ENCODE measurements around the gene PPP1R12B. TPM values are rescaled to one million over a fixed set of nuclear protein-coding genes. Genes with fewer than 3 reads are reported as not detected.
"Not testable (repeated sequence)": the region's sequence is repeated elsewhere in the genome, so short reads cannot be mapped to it uniquely, and the experiment has no call there.

PPP1R12B gene
- total and polyA plus RNA-seq, 2 donors (not counting 3 experiments of a cell fraction or from before 2014, with no cell fraction given): 8.4 to 11.5 TPM

DNA sequence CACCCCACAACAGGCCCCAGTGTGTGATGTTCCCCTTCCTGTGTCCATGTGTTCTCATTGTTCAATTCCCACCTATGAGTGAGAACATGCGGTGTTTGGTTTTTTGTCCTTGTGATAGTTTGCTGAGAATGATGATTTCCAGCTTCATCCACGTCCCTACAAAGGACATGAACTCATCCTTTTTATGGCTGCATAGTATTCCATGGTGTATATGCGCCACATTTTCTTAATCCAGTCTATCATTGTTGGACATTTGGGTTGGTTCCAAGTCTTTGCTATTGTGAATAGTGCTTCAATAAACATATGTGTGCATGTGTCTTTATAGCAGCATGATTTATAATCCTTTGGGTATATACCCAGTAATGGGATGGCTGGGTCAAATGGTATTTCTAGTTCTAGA lies 118.9 kb downstream of the PPP1R12B start:
- BruUV-seq (replicated peaks); dilution Hi-C loops (cut with MboI; ENCODE audit: extremely low pct_ligation_motif_present, low sequenced_read_pairs): not testable (repeated sequence)

DNA sequence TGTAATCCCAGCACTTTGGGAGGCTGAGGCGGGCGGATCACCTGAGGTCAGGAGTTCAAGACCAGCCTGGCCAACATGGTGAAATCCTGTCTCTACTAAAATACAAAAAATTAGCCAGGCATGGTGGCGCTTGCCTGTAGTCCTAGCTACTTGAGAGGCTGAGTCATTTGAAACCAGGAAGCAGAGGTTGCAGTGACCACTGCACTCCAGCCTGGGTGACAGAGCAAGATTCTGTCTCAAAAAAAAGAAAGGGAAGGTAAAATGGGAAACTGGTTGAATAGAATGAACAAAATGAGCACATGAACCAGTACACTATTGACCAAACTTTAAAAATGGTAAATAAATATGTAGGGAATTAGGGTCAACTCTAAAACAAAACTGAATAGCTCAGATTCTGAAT lies 120.2 kb downstream of the PPP1R12B start:
- H3K36me3 ChIP-seq (ENCODE audit: control insufficient read depth in 2 of 2, extremely low read depth in 1 of 2, insufficient read depth in 2 of 2, low read length in 2 of 2); POLR2A ChIA-PET; DNase-seq (ENCODE audit: low read depth, low spot score); intact Hi-C loops (cut with micrococcal nuclease); BruUV-seq (replicated peaks); H3K27ac ChIP-seq (ENCODE audit: insufficient read depth, low read depth, low read length); H3K79me2 ChIP-seq (ENCODE audit: control insufficient read depth, insufficient read depth, low read length); H3K4me3 ChIP-seq (replicated peaks in 1 of 3; ENCODE audit: insufficient read depth in 1 of 3, low read depth in 1 of 3, low read length in 3 of 3); dilution Hi-C loops (cut with MboI; ENCODE audit: extremely low pct_ligation_motif_present, low sequenced_read_pairs); H3K27me3 ChIP-seq (ENCODE audit: control insufficient read depth in 2 of 2, insufficient read depth in 2 of 2, low read length in 2 of 2); H3K9me1 ChIP-seq (replicated peaks; ENCODE audit: control insufficient read depth, extremely low read depth, insufficient read depth, low read length); H3K9me3 ChIP-seq (replicated peaks; ENCODE audit: control insufficient read depth, insufficient read depth, low read length); H3K9ac ChIP-seq (replicated peaks; ENCODE audit: extremely low read depth, insufficient read depth, low read length); H4K20me1 ChIP-seq (replicated peaks; ENCODE audit: control insufficient read depth, extremely low read depth, insufficient read depth, low read length); FAIRE-seq; H3K4me2 ChIP-seq (ENCODE audit: insufficient read depth, low read length); H2AFZ ChIP-seq (ENCODE audit: low read depth, low read length): not testable (repeated sequence)
- CTCF ChIA-PET: interaction anchor here (1.2 to 1.5 kb wide), 2 partner anchors 146 to 251 kb away, joined by 4 to 6 read pairs; no protein-coding TSS in a partner anchor
- peaks cover 18% of the 10 kb centered on the region for H3K4me1 ChIP-seq (ENCODE audit: control insufficient read depth, extremely low read depth, insufficient read depth, low read length)

More for the DNA sequence above, 118.9 kb downstream of the PPP1R12B start:
- H3K9me1 ChIP-seq (replicated peaks; ENCODE audit: control insufficient read depth, extremely low read depth, insufficient read depth, low read length); H3K27ac ChIP-seq (ENCODE audit: insufficient read depth, low read depth, low read length); H4K20me1 ChIP-seq (replicated peaks; ENCODE audit: control insufficient read depth, extremely low read depth, insufficient read depth, low read length); CTCF ChIA-PET; intact Hi-C loops (cut with micrococcal nuclease); DNase-seq (ENCODE audit: low read depth, low spot score); FAIRE-seq; H3K27me3 ChIP-seq (ENCODE audit: control insufficient read depth in 2 of 2, insufficient read depth in 2 of 2, low read length in 2 of 2); H3K9ac ChIP-seq (replicated peaks; ENCODE audit: extremely low read depth, insufficient read depth, low read length); H2AFZ ChIP-seq (ENCODE audit: low read depth, low read length); H3K4me3 ChIP-seq (replicated peaks in 1 of 3; ENCODE audit: insufficient read depth in 1 of 3, low read depth in 1 of 3, low read length in 3 of 3); H3K9me3 ChIP-seq (replicated peaks; ENCODE audit: control insufficient read depth, insufficient read depth, low read length); POLR2A ChIA-PET; H3K79me2 ChIP-seq (ENCODE audit: control insufficient read depth, insufficient read depth, low read length); H3K36me3 ChIP-seq (ENCODE audit: control insufficient read depth in 2 of 2, extremely low read depth in 1 of 2, insufficient read depth in 2 of 2, low read length in 2 of 2); H3K4me2 ChIP-seq (ENCODE audit: insufficient read depth, low read length): not testable (repeated sequence)
- H3K4me1 ChIP-seq (ENCODE audit: control insufficient read depth, extremely low read depth, insufficient read depth, low read length): peaks cover 18% of the 10 kb centered on the region

DNA sequence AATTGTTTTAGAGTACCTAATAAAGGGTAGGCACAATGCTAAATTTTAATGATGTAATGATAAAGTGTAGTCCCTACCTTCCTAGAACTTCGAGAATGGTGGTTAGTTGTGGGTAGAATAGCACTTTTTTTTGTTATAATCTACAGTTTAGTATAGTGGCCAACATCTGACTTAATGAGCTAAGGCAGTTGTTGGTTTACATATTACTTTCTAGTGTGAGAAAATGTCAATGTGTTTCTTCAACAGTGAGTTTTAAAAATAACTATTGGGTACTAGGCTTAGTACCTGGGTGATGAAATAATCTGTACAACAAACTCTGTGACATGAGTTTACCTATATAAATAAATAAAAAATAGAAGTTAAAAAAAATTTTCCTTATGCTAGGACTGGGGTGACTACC lies 120.6 kb downstream of the PPP1R12B start:
- H3K4me3 ChIP-seq (replicated peaks in 1 of 3; ENCODE audit: insufficient read depth in 1 of 3, low read depth in 1 of 3, low read length in 3 of 3); BruUV-seq (replicated peaks); FAIRE-seq; H3K4me2 ChIP-seq (ENCODE audit: insufficient read depth, low read length); H3K27me3 ChIP-seq (ENCODE audit: control insufficient read depth in 2 of 2, insufficient read depth in 2 of 2, low read length in 2 of 2); H3K27ac ChIP-seq (ENCODE audit: insufficient read depth, low read depth, low read length); H3K36me3 ChIP-seq (ENCODE audit: control insufficient read depth in 2 of 2, extremely low read depth in 1 of 2, insufficient read depth in 2 of 2, low read length in 2 of 2); intact Hi-C loops (cut with micrococcal nuclease); H2AFZ ChIP-seq (ENCODE audit: low read depth, low read length); DNase-seq (ENCODE audit: low read depth, low spot score); H3K79me2 ChIP-seq (ENCODE audit: control insufficient read depth, insufficient read depth, low read length); POLR2A ChIA-PET; dilution Hi-C loops (cut with MboI; ENCODE audit: extremely low pct_ligation_motif_present, low sequenced_read_pairs); H3K9me1 ChIP-seq (replicated peaks; ENCODE audit: control insufficient read depth, extremely low read depth, insufficient read depth, low read length); H3K9ac ChIP-seq (replicated peaks; ENCODE audit: extremely low read depth, insufficient read depth, low read length); H3K9me3 ChIP-seq (replicated peaks; ENCODE audit: control insufficient read depth, insufficient read depth, low read length); H4K20me1 ChIP-seq (replicated peaks; ENCODE audit: control insufficient read depth, extremely low read depth, insufficient read depth, low read length): not testable (repeated sequence)
- peaks cover 18% of the 10 kb centered on the region for H3K4me1 ChIP-seq (ENCODE audit: control insufficient read depth, extremely low read depth, insufficient read depth, low read length)
- CTCF ChIA-PET: interaction anchor here (1.2 to 1.5 kb wide), 2 partner anchors 145 to 250 kb away, joined by 4 to 6 read pairs; no protein-coding TSS in a partner anchor
